ENCODE measurements around the gene NCR3LG1. TPM values are rescaled to one million over a fixed set of nuclear protein-coding genes. Genes with fewer than 3 reads are reported as not detected.

NCR3LG1 gene
- total RNA-seq, 2 donors from 2014 or later: 2.0 to 3.6 TPM

DNA sequence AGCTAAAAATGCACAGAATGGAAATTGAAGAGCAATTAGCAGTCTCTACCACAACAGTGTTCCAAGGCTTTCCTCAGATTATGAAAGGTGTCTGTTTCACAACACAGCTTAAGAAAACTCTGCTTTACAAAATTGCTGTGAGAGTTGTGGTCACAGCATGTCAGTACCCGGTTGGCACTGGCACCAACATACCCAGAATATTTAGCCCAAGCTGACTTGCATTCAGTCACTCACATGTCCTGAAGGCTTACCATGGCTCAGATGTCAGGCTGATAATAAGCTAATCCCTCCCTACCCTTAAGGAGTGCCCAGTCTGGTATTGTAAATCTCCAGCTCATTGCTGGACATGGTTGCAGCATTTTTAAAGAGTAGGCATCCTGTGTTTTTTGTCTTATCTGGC, 14.9 kb downstream of the NCR3LG1 start:
- H3K27me3 ChIP-seq: no peaks in the 10 kb centered on the region
- H3K27ac ChIP-seq: no peak overlapping the region
- H3K4me1 ChIP-seq: no peaks in the 10 kb centered on the region
- no peak overlapping the region for H3K4me3 ChIP-seq
- H3K9me3 ChIP-seq: peaks cover 0 to 30% of the 10 kb centered on the region in 2 donors
- peaks cover 51% of the 10 kb centered on the region for H3K36me3 ChIP-seq
- no peak for TF ChIP-seq CTCF (IDR thresholded peaks at IDR 0.05)
- no peak for DNase-seq (ENCODE audit: low spot score)

- Histone ChIP-seq H3K36me3 (peaks cover 71% of the 10 kb centered on the region), H3K4me1 (no peaks in the 10 kb centered on the region), H3K27me3 (no peaks in the 10 kb centered on the region), H3K9me3 (peaks cover 13 to 51% of the 10 kb centered on the region in 2 donors), H3K27ac (no peak overlapping the region), H3K4me3 (no peak overlapping the region)
- DNase-seq (ENCODE audit: low spot score): no peak
- no peak for TF ChIP-seq CTCF (IDR thresholded peaks at IDR 0.05)
Measured at GRCh38 chr11:17368551-17368950, 17.0 kb downstream of the NCR3LG1 start.

DNA sequence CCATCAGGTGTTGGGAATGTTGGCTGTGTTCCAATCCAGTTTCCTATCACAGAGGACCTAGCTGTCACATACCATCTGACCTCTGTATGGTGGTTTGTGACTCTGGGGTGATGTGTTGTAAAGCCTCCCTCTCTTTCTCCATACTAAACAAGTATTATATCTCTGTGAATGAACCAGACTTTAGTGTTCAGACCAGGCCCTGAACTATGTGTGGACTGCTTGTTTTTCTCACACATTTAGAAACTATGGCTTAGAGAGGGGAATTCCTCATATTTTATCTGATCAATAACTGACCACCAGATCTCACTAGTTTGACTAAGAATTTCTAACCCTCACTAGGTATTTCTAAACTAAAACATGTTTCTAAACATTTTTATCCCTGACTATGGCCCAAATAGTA, 17.5 kb downstream of the NCR3LG1 start:
- Histone ChIP-seq H3K9me3 (peaks cover 13 to 55% of the 10 kb centered on the region in 2 donors), H3K4me3 (no peak overlapping the region), H3K27ac (no peak overlapping the region), H3K27me3 (no peaks in the 10 kb centered on the region), H3K4me1 (no peaks in the 10 kb centered on the region), H3K36me3 (peaks cover 74% of the 10 kb centered on the region)
- DNase-seq (ENCODE audit: low spot score): no peak
- TF ChIP-seq CTCF (IDR thresholded peaks at IDR 0.05): no peak

DNA sequence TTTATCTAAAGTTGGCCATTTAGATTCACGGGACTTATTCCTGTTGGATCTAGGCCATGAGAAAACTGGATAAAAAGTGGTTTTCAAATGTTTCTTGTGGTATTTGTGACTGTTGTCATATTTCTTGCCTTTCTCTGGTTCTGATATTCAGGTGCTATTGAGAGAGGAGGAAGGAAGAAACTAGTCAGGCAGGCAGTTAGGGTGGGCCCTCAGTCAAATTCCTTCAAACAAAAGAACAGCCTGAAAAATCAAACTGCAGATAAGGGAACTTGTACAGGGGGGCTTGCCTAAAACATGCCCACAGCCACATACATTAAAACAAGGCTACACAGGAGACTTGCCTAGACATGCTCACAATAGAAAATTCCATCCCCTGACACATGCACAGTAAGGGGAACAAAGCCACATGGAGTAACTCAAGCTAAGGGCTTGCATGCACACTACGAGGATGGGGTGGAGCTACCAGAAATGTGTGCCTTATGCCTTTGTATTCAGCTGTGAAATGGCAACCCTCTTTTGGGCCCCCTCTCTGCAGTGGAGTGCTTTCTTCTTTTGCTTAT, 18.2 kb downstream of the NCR3LG1 start:
- no peak for DNase-seq (ENCODE audit: low spot score)
- H3K27me3 ChIP-seq: no peaks in the 10 kb centered on the region
- H3K36me3 ChIP-seq: peaks cover 74% of the 10 kb centered on the region
- no peaks in the 10 kb centered on the region for H3K4me1 ChIP-seq
- no peak overlapping the region for H3K27ac ChIP-seq
- peaks cover 13 to 55% of the 10 kb centered on the region in 2 donors for H3K9me3 ChIP-seq
- no peak overlapping the region for H3K4me3 ChIP-seq
- TF ChIP-seq CTCF (IDR thresholded peaks at IDR 0.05): no peak

- Histone ChIP-seq H3K4me3 (no peak overlapping the region), H3K4me1 (peaks cover 0 to under 1% of the 10 kb centered on the region in 2 donors), H3K9me3 (peaks cover 13 to 55% of the 10 kb centered on the region in 2 donors), H3K27ac (no peak overlapping the region), H3K36me3 (peaks cover 70% of the 10 kb centered on the region), H3K27me3 (no peaks in the 10 kb centered on the region)
- no peak for DNase-seq (ENCODE audit: low spot score)
- no peak for TF ChIP-seq CTCF (IDR thresholded peaks at IDR 0.05)
Measured at GRCh38 chr11:17371614-17372013, 20.0 kb downstream of the NCR3LG1 start.

GRCh38 chr11:17375547-17375946, 23.9 kb downstream of the NCR3LG1 start:
- peaks cover 32% of the 10 kb centered on the region for H3K36me3 ChIP-seq

More at GRCh38 chr11:17375547-17375946, 23.9 kb downstream of the NCR3LG1 start:
- Histone ChIP-seq H3K4me1 (peaks cover 0 to 5% of the 10 kb centered on the region in 2 donors), H3K27ac (no peak overlapping the region), H3K9me3 (peaks cover 13 to 34% of the 10 kb centered on the region in 2 donors), H3K27me3 (no peaks in the 10 kb centered on the region), H3K4me3 (no peak overlapping the region)
- no peak for TF ChIP-seq CTCF (IDR thresholded peaks at IDR 0.05)
- DNase-seq (ENCODE audit: low spot score): no peak
